GM12874 (cell line): ENCODE results near the gene ZNF213.

ENCODE experiments used
- CTCF ChIP-seq: IDR thresholded peaks from 2 replicates; pipeline ENCODE4 v1.5.1; 2011; ENCODE audit warnings: low read depth, mild to moderate bottlenecking, control low read depth, low read length, moderate library complexity; ENCODE audit not compliant: insufficient read depth

ZNF213 gene

GRCh38 chr16:3098459-3099394 lies 36.1 kb upstream of the ZNF213 start, which contains the start of gene ZSCAN10:
Gene ZSCAN10 (minus strand): TSS chr16:3099294. CDS start chr16:3092937, 6,357 bp downstream.
- no peak for TF ChIP-seq CTCF

DNA sequence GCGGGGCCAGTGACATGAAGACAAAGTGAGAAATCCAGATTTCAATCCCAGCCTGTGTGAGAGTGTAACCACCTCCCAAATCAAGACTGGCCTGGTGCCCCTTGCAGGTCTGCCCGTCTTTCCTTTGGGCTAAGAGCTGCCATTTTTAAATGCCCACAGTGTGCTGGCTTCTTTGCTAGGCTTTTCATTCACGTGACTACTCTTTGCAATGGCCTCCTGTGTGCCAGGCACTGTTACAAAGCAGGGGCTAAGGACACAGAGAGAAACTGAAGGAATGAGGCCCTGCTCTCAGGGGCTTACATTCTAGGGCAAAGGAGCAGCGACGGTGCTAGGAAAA lies 35.5 kb upstream of the ZNF213 start:
- no peak for TF ChIP-seq CTCF

DNA sequence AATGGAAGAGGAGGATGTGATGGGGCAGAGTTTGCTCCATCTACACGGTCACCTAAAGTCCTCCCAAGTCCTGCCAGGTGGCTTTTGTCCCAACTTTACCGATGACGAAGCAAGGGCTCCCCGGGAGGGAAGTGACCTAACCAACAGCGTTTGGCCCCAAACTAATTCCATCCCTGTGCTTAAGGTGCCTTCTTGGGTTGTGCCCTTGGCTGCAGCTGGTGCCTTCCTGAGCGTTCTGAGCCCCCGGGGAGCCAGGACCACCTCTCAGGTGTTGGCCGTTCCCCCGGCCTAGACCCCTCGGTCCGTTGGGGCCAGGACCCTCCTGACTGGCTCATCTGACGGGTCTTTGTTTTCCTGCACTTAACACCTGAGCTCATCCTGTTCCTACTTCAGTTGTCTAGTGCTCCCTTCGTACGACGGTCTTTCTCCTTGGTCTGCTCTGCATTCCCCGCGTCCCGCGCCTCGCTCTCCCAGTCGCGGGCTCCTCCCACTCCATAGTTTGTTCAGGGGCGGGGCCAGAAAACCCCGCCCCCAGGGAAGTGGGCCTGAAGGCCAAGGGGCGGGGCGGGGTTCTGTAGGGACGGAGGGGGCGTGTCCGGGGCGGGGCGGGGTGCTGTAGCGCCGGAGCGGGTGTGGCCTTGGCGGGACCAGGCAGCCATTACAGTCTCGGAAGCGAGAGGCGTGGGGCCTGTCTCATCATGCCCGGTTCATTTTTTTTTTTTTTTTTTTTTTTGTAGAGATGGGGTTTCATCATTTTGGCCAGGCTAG lies 34.9 kb upstream of the ZNF213 start:
- no peak for TF ChIP-seq CTCF

- TF ChIP-seq CTCF = peak; percentile 76
These were observed 33.6 kb upstream of the ZNF213 start for GRCh38 chr16:3101018-3101840.

DNA sequence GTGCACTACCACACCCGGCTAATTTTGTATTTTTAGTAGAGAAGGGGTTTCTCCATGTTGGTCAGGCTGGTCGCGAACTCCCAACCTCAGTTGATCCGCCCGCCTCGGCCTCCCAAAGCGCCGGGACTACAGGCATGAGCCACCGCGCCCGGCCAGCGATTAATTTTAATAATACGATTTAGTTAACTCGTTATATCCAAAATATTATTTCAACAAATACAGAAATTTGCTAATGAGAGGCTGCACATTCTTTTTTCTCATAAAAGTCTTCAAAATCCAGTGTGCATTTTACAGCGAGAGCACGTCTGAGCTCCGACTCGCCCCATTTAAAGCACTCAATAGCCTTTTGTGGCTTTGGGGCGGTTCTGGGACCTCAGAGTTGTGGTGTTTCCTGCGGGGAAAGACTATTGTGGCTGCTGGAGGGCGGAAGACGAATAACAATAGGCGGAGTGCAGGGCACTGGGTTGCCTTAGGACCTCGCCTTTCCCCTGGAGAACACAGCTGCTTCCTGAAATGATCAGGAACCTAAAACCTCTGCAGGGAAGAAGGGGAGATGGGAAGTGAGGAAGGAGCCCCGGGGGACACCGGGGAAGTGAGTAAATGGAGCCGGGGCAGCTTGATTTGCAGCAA lies 32.9 kb upstream of the ZNF213 start:
- no peak for TF ChIP-seq CTCF

DNA sequence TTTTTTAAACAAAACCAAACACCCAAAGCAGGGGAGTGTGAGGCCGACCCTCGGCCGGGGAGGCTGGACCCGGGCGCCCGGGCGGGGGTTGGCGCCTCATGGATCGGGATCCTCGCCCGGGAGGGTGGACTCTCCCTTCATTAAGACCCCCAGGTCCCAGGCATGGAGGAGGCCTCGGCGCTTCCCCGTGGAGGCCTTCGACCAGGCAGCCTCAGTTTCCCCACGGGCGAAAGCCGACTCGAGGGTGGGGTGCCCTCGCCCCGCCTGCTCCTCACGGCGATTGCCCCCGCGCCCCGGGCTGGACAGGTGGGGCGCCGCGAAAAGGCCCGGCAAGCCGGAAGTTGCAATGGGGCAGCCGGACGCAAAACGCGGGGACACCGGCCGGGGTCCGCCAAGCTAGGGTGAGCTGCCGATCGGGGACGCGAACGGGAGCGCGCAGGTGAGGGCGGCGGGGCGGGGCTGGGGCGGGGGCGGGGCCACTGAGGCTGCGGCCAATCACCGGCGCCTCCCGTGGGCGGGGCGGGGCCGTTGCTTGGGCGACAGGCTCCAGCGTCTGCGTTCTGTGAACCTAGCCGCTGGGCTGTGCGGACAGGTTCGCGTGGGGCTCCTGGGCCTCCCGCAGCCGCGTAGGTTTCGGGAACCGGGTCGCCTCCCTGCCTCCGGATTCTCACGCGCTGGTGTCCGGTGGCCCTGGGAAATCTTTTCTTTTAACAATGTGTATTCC lies 28.5 kb upstream of the ZNF213 start:
- no peak for TF ChIP-seq CTCF
